IMR-90 (cell line): ENCODE data around the gene FOXB1.

Experiments
- BHLHE40 ChIP-seq: fragments of 150-350 bp; IDR thresholded peaks from 2 replicates; pipeline ENCODE4 v1.6.1; 2016; ENCODE audit warnings: mild to moderate bottlenecking, low read depth, low read length
- CTCF ChIP-seq: conservative IDR thresholded peaks from 2 replicates; pipeline ENCODE4 v1.5.1; 2012; ENCODE audit warnings: mild to moderate bottlenecking, low read depth, low read length, improper control_type of control experiment
- MAFK ChIP-seq: IDR thresholded peaks from 2 replicates; pipeline ENCODE4 v1.6.1; 2012; ENCODE audit warnings: low read depth, low read length, improper control_type of control experiment
- POLR2A ChIP-seq: IDR thresholded peaks from 2 replicates; pipeline ENCODE4 v1.6.1; 2012; ENCODE audit warnings: mild to moderate bottlenecking, low read depth, low read length
- SMC3 ChIP-seq: fragments of 150-350 bp; IDR thresholded peaks from 2 replicates; pipeline ENCODE4 v1.6.1; 2016; ENCODE audit warnings: low read depth, mild to moderate bottlenecking, antibody characterized with exemption, low read length, moderate library complexity

GRCh38 chr15:60054472-60054871 lies 50.4 kb downstream of the FOXB1 start:
- no peak for TF ChIP-seq CTCF
- no peak for TF ChIP-seq MAFK
- TF ChIP-seq SMC3: no peak
- TF ChIP-seq POLR2A: no peak
- no peak for TF ChIP-seq BHLHE40
